Lower lobe of right lung (tissue), 2 donors: ENCODE data around the gene SEMA3B. TPM values are rescaled to one million over a fixed set of nuclear protein-coding genes. Genes with fewer than 3 reads are reported as not detected.
A peak's percentile ranks its signal among the peaks of the same experiment; 100 is the strongest.
"Not testable (repeated sequence)": the region's sequence is repeated elsewhere in the genome, so short reads cannot be mapped to it uniquely, and the experiment has no call there.

ENCODE experiments used
- ATAC-seq, 2 donors: fragments of 200-7000 bp; cut with Tn5 transposase; one replicate each; pipeline ENCODE4 v1.9.1; 2020 to 2022; ENCODE audit warnings: mild to moderate bottlenecking in 2 of 2, moderate library complexity in 2 of 2
- DNase-seq: peaks from one replicate; pipeline ENCODE4 v3.0.0-alpha.2; 2020
- H3K27ac ChIP-seq: fragments of 200-600 bp; one replicate; pipeline ENCODE4 v1.8.0; 2022
- H3K27me3 ChIP-seq: fragments of 200-600 bp; one replicate; pipeline ENCODE4 v1.8.0; 2022; ENCODE audit warnings: low read depth
- H3K36me3 ChIP-seq: fragments of 200-600 bp; one replicate; pipeline ENCODE4 v1.8.0; 2022; ENCODE audit warnings: mild to moderate bottlenecking
- H3K4me1 ChIP-seq: fragments of 200-600 bp; one replicate; pipeline ENCODE4 v1.8.0; 2022
- H3K4me3 ChIP-seq: fragments of 200-600 bp; one replicate; pipeline ENCODE4 v1.8.0; 2022; ENCODE audit warnings: mild to moderate bottlenecking
- H3K9me3 ChIP-seq: fragments of 200-600 bp; one replicate; pipeline ENCODE4 v1.8.0; 2022
- intact Hi-C: fragments of 100-400 bp; cut with DNase I; formaldehyde crosslinking; loops from one replicate; pipeline ENCODE4 v1.11.0; 2022
- total RNA-seq: library from RNA; stranded (reverse); fragmentation: NEBNext Ultra II Directional; extraction: Animal tissue kit (Norgen Biotek cat#: 25700); gene quantifications from one replicate; pipeline ENCODE4 v1.2.1, GENCODE V29; 2021
- TF ChIP-seq, protein P1 (sequence below): fragments of 200-600 bp; IDR thresholded peaks from one replicate; pipeline ENCODE4 v1.8.0; 2022; ENCODE audit warnings: antibody characterized with exemption, mild to moderate bottlenecking
- donor health status: DM: no; HTN: yes; CAD: no; lungs with severe emphysema.

SEMA3B gene
- total RNA-seq, 1 donor from 2014 or later: 77.6 TPM

DNA sequence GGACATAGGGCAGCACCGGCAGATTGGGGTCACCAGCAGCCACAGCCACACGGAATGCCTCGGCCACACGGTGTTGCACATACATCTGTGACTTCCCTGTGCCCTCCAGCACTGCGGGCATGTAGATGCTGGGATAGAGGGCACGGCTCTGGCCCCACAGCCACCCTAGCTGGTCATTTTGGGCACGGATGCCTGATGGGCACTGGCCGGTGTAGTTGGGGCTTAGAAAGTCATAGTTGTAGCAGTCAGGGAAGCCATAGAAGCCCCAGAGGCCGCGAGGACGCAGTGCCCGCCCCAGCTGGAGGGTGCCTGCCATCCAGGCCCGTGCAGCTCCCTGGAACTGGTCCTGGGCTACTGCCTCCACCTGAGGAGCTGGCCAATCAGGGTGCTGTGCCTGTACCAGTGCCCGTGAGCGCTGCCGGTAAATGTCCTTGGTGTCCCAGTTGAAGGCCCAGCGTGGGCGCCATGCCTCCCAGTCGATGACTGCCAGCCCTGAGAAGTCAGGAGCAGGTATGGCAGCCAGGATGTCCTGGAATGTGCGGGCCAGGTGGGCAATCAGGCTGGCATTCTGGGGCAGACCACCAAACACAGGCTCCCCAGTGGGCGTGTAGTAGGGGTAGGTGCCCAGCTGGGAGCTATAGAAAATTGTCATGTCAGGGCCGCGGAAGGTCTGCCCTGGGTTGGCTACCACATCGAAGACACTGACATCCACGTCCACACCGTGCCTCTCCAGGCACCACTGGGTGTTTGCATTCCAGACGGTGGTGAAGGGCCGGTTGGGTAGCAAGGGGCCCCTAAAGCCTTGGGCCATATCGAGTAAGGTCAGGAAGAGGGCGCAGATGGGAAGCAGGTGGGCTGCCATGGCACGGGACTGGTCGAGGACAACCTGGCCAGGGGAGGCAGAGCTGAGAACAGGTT is 33.4 kb downstream of the SEMA3B start:
- Histone ChIP-seq H3K9me3 (no peaks in the 10 kb centered on the region), H3K27ac (peak overlapping the region; percentile 84), H3K36me3 (no peaks in the 10 kb centered on the region), H3K4me3 (peak overlapping the region; percentile 75), H3K4me1 (peaks cover 55% of the 10 kb centered on the region), H3K27me3 (no peaks in the 10 kb centered on the region)
- DNase-seq: no peak
- ATAC-seq: no peak
- intact Hi-C loops: no loop called here
- TF ChIP-seq, protein P1, sequence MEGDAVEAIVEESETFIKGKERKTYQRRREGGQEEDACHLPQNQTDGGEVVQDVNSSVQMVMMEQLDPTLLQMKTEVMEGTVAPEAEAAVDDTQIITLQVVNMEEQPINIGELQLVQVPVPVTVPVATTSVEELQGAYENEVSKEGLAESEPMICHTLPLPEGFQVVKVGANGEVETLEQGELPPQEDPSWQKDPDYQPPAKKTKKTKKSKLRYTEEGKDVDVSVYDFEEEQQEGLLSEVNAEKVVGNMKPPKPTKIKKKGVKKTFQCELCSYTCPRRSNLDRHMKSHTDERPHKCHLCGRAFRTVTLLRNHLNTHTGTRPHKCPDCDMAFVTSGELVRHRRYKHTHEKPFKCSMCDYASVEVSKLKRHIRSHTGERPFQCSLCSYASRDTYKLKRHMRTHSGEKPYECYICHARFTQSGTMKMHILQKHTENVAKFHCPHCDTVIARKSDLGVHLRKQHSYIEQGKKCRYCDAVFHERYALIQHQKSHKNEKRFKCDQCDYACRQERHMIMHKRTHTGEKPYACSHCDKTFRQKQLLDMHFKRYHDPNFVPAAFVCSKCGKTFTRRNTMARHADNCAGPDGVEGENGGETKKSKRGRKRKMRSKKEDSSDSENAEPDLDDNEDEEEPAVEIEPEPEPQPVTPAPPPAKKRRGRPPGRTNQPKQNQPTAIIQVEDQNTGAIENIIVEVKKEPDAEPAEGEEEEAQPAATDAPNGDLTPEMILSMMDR: no peak

DNA sequence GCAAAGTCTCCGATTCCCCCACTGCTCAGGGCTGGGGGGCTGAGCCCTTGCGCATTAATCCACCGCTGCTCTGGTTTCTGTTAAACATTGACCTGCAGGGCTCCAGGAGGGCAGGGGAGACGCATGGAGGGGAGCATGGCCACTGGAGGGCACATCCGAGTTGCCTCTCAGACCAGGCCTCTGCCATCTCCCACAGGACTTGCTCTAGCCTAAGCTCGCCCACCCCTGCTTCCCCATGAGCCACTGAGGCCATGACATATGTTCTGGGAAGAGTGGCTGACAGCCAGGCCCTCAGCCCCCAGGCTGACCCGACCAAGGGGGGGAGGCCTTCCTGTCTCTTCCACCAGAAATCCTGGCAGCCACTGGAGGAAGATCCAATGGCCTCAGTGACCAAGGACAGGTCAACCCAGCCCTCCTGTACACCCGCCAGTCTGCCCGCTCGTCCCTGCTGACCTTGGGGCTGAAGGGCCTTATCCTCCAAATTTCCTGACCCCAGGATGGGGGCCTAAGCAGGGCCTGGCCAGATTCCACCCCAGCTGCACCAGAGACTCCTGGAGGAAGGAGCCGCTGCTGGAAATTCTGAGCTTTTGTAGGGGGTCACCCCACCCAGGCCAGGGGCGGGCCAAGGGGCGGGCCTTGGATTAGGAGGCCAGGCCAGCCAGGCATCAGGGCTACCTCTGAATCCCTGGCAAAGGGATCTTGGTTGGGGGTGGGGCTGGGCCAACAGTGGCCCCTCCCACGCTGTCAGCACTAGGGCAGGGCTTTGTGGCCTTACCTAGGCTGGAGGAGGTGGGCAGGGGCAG is 34.3 kb downstream of the SEMA3B start, which contains the start of gene HYAL1:
Gene HYAL1, minus strand, starts transcription at position 562 of the 803 bp plus-strand sequence. CDS start 618 bp downstream, outside the sequence.
- ATAC-seq: peak; percentile 64 to 73
- Histone ChIP-seq H3K27me3 (no peaks in the 10 kb centered on the region), H3K4me1 (peaks cover 47% of the 10 kb centered on the region), H3K9me3 (no peaks in the 10 kb centered on the region), H3K36me3 (no peaks in the 10 kb centered on the region), H3K27ac (peak within 1 kb of the TSS; percentile 84), H3K4me3 (peak within 1 kb of the TSS; percentile 75)
- intact Hi-C loops: no loop called here
- DNase-seq: peak; percentile 89
- TF ChIP-seq, protein P1: peak; percentile 39

DNA sequence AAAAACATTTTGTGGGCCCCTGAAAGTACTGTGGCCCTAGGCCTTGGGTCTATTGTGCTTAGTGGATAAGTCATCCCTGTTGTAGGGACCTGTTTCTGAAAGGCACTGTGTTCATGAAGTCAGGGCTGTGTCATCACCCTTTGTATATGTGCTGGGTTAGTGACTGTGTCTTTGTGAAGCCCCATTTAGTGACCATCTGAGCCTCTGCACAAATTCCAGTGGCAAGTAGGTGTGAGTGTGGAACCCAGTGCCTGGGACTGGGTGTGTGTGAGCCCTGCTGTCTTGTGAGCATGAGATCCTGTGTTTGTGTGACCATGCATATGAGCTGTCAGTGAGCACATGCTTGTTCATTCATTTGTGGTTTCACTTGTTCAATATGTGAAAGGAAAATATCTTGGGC is 35.7 kb downstream of the SEMA3B start:
- Histone ChIP-seq H3K4me3 (no peak overlapping the region), H3K27ac (no peak overlapping the region), H3K9me3 (no peaks in the 10 kb centered on the region), H3K27me3 (no peaks in the 10 kb centered on the region), H3K4me1 (peaks cover 40% of the 10 kb centered on the region), H3K36me3 (no peaks in the 10 kb centered on the region)
- intact Hi-C loops: no loop called here
- ATAC-seq (no peak), DNase-seq (no peak)
- TF ChIP-seq, protein P1: no peak

DNA sequence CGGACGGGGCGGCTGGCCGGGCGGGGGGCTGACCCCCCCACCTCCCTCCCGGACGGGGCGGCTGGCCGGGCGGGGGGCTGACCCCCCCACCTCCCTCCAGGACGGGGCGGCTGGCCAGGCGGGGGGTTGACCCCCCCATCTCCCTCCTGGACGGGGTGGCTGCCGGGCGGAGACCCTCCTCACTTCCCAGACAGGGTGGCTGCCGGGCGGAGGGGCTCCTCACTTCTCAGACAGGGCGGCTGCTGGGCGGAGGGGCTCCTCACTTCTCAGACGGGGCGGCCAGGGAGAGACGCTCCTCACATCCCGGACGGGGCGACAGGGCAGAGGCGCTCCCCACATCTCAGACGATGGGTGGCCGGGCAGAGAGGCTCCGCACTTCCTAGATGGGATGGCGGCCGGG is 43.1 kb downstream of the SEMA3B start:
- intact Hi-C loops, H3K9me3 ChIP-seq, ATAC-seq, DNase-seq, H3K27me3 ChIP-seq: not testable (repeated sequence)
- Histone ChIP-seq H3K4me3 (peak overlapping the region; percentile 8), H3K4me1 (peaks cover 38% of the 10 kb centered on the region), H3K27ac (peak overlapping the region; percentile 18), H3K36me3 (peaks cover 14% of the 10 kb centered on the region)

DNA sequence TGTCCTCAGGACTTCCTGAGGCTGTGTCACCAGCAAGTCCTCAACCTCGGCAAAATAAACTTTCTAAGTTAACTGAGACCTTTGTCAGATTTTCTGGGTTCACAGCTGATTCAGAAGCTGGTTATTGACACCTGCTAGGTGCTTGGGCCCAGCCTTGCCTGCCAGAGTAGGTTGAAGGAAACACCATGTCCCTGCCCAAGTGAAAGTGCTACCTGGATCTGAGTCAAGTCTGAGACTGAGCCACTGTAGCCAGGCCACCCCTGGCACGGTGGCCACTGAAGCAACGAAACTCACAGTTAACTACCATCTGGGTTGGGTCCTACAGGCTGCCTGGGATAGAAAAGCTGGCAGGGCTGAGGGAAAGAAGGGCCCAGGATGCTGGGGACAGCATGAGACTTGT is 45.4 kb downstream of the SEMA3B start:
- Histone ChIP-seq H3K27ac (peak overlapping the region; percentile 67), H3K4me3 (no peak overlapping the region), H3K27me3 (no peaks in the 10 kb centered on the region), H3K9me3 (no peaks in the 10 kb centered on the region), H3K4me1 (peaks cover 61% of the 10 kb centered on the region), H3K36me3 (peaks cover 37% of the 10 kb centered on the region)
- ATAC-seq: peak in 1 of 2 donors; percentile 4
- TF ChIP-seq, protein P1: no peak
- no peak for DNase-seq
- intact Hi-C loops: no loop called here
